Measurements from ENCODE around the gene TAB2.
"Not testable (repeated sequence)": the region's sequence is repeated elsewhere in the genome, so short reads cannot be mapped to it uniquely, and the experiment has no call there.

TAB2 gene

DNA sequence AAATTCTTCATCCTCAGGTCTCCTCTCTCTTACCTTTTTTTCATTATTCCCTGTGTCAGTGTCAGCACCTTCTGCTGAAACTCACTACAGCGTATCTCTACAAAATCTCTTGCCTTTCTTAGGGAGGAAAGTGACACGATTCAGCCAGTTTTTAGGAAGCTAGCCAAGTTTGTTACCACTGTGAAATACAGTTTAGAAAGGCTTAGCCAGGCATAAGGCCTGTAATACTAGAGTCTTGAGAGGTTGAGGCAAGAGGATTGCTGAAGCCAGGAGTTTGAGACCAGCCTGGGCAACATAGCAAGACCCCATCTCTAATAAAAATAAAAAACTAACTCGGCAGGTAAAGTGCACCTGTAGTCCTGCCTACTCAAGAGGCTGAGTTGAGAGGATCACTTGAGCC lies 16.7 kb downstream of the TAB2 start:
- DNase-seq (ENCODE audit: low spot score) = no peak

DNA sequence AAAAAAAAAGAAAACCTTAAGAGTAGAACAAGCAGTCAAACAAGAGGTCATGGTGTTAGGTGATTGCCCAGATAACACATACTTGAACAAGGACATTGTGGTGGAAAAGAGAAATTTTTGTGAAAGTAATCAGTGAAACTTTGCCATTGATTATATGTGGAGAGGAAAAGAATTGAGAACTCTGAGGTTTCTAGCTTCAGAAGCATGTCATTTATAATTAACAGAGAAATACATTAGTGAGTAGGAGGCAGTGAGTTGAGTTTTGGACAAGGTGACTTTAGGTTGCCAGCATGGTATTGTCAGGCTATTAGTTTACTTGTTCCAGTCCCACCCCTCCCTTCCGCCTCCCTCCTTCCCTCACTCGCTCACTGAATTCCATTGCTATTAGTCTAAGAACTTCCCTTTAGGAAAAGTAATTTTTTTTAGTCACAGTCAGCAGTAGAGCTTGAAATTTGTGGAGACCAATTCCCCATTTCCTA lies 17.2 kb downstream of the TAB2 start:
- DNase-seq (ENCODE audit: low spot score) = no peak

DNA sequence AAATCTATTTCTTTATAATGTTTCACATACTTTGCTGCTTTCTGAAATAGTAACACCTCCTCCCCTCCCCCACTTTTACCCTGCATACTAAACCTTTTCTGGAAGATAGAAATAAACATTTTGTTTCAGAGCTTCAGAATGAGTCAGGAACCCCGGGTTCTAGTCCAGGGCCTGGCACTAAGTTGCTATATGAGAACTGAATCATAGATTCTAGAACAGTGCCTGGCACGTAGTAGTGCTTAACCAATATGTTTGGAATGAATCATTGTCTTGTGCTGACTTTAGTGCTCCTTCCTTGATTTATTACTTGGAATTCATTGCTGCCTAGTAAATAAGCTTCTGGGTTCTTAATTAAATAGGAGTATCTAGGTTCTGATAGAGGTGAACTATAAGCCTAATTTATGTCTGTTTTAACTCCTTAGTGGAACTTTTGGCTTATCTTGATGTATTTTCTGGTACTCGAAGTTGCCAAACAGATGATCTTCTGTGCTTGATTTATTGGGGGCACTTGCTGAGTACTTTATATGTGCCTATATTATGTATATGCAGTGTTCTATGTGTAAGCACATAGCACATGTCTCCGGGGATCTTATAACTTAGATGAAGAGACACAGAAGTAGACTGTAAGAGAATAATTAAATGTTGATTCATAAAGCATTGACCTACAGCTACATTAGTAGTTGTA lies 18.6 kb downstream of the TAB2 start:
- no peak for DNase-seq (ENCODE audit: low spot score)

DNA sequence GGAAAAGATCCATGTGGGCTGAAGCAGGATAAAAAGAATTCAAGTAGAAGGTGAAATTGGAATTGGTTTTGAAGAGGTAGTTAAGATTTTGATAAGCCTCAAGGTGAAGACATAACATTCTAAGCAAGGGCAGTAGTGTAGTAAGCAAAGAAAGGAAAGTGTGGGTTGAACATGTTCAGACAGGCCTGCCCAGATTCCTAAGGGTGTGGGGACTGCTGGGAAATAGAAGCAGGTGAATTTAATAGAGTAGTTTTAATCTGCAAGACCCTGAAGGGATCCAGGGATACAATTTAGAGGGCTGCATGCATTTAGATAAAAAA lies 19.1 kb downstream of the TAB2 start:
- DNase-seq (ENCODE audit: low spot score) = no peak

DNA sequence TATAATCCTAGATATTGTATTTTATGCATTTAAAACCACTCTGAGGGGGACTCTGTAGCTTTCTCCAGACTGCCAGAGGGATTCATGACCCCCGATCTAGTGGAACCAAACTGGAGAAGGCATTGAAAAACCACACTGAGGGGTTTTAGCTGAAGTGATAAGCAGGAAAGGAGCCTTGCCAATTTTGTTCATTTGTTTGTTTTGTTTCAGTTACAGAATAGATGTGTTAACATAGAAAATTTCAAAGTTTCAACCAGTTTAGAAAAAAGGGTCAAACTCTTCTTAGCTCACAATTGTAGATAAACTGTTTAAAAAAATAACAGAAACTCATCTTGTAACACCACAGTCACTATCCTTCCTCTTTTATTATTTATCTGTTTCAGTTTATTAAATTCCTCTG lies 19.8 kb downstream of the TAB2 start:
- DNase-seq (ENCODE audit: low spot score) = no peak

DNA sequence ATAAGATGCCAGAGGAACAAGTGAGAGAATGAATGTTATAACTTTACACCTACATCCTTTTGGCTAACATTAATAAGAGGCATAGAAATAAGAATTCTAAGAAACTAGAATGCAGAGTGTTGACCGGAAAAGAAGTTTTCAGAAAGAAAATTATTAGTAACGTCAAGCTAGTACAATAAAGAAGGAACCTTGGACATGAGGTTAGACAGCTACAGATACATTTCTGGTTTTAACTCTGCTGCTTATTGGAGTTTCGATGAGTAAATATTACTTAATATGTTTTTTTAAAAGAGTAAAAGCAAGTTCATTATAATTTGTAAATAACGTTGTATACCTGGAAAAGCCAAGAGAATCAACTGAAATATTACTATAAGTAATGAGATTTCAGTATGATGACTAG lies 22.7 kb downstream of the TAB2 start:
- DNase-seq (ENCODE audit: low spot score) = no peak

DNA sequence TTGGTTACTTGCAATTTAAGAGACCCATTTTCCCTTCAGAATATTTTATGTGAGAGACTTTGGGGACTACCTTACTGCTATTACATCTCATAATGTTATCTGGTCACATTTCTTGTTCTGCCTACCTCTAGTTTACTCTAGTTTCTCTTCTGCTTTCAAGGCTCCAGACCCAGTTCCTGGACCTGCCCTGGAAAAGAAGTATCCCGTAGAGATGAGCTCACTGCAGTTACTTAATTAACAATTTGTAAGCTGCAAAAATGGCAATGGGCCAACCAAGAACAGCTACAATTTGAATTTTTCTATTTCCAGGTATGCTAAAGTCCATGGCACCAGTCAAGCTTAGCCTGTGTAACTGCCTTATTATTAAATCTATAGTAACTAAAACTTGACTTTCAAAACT lies 25.0 kb downstream of the TAB2 start:
- DNase-seq (ENCODE audit: low spot score) = no peak

DNA sequence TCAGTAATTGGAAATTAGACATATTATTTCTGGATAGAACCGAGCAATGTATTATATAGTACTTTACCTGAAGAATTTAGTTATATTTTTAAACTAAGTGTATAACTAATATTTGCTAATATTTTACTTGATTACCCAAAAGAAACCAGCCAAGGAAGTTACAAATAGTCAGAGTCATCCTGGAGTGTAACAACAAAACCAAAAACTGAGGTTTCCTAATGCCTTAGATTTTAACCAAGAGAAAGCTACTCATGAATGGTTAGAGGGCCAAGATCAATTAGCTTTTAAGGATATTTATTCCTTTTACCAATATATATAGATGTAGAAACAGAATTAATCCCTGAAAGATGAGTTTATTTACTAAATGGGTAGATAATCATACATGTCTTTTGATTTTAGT lies 26.0 kb downstream of the TAB2 start:
- DNase-seq (ENCODE audit: low spot score) = no peak

DNA sequence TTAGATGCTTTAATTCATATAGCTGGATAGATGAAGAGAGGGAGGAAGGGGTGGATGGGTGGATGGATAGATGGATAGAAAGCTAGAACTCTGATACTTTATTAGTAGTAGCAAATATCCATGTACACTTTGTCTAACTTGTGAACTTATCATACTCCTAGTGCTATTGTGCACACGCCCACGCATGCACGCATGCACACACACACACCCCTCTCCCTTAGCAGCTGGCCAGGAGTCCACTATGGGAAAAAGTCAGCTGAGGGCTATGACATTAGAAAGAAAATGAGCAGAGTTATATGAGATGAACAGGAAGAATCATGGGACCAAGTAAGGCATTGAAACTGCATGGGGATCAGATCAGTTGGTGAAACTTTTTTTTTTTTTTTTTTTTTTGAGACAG lies 28.6 kb downstream of the TAB2 start:
- no peak for DNase-seq (ENCODE audit: low spot score)

DNA sequence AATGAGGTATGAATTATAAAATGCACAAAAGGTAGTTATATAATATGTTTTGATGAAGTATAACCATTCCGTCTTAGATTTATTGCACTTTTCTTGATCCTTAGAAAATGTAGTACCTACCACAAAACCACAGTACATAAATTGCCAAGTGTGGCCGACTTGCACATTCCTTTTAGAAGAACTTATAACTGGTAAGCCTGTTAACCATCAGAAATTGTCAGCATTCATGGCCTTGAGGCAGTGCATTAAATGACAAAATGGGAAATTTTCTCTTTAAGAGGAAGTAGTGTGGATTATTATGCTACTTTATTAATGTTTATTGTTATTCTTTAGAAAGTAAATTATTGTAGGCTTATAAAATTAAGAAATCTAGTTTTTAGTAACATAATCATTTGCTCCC lies 29.6 kb downstream of the TAB2 start:
- DNase-seq (ENCODE audit: low spot score) = no peak

DNA sequence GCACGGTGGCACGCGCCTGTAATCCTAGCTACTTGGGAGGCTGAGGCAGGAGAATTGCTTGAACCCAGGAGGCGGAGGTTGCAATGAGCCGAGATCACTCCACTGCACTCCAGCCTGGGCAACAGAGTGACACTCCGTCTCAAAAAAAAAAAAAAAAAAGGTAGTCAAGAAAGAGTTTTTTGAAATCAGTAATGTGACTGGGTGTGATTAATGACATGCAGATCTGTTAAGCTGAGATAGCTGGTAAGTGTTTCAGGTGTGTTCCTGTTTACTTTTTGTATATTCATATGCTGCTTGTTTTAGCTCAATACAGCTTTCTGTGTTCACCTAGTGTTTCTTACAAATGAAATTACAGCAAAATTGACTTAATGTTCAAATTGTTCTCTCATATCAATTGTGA lies 31.8 kb downstream of the TAB2 start:
- not testable (repeated sequence) for DNase-seq (ENCODE audit: low spot score)

DNA sequence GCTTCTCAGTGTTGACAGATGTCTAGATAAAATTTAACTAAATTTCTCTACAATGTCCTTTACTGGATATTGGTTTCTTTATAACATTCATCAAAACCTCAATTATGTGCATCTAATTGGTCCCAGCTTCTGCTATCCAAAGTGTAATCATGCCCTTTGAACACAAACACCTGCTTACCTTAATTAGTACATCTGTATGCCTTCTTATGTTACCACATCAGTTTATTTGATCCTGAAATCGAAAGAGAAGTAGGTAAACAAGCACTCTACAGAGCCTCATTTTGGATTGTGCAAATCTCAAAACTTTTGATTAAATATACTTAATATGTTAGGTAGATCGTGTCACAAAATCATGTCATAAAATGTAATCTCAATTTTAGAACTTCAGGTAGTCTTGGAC lies 36.5 kb downstream of the TAB2 start:
- DNase-seq (ENCODE audit: low spot score) = no peak

DNA sequence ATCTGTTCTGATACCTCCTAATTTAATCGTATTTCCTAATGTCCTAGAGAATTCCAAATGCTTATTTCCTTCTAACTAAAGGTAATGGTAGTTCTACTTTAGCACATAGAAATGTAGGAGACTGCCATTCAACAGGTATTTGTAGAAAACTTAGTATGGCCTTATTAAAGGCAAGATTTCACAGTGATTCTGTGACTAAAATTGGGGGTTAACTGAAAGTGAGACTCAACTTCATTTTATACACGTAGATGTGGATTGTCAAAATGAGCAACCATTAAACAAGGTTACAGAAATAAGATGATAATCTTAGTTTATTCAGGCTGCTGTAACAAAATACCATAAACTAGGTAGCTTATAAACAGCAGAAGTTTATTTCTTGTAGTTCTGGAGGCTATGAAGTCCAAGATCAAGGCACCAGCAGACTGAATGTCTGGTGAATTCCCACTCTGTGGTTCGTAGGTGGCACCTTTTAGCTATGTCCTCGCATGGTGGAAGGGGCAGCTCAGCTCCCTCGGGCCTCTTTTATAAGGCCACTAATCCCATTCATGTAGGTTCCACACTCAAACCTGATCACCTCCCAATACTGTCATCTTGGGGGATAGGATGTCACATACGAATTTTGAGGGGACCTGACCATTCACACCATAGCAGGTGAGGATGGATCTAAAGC lies 38.7 kb downstream of the TAB2 start:
- no peak for DNase-seq (ENCODE audit: low spot score)

DNA sequence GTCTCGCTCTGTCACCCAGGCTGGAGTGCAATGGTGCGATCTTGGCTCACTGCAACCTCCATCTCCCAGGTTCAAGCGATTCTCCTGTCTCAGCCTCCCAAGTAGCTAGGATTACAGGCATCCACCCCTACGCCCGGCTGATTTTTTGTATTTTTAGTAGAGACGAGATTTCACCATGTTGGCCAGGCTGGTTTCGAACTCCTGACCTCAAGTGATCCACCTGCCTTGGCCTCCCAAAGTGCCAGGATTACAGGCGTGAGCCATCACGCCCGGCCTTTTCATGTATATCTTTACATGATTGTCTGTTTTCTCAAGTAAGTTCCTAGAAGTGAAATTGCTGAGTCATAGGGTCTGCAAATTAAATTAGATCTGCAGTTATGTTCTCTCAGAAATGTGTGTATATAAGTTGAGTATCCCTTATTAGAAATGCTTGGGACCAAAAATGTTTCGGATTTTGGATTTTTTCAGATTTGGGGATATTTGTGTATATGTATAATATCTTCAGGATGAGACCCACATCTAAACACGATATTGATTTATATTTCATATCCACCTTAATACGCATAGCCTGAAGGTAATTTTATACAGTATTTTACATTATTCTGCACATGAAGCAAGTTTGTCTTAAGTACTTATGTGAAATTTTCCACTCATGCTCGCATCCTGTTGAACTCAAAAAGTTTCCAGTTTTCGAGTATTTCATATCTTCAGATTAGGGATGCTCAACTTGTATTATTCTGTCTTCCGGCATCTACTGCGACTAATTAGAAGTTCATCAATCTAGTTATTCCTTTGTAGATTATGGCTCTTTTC lies 40.4 kb downstream of the TAB2 start:
- no peak for DNase-seq (ENCODE audit: low spot score)

DNA sequence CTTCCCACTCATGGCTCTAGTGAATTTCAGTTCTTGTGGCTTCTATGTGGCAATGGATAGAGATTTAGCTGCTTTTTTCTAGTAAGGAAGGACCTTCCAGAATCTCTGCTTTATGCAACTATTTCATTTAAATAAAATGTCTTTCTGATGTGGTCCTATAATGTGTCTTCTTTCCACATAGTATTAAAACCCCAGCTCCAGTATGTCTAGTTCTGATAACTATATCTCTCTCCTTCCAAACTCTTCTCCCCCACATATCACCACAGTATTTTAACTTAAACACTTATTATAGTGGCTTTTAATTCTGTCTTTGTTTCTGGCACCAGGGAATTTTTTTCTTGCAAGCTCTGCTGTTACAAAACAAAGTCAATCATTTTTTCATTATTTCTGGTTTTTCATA lies 41.9 kb downstream of the TAB2 start:
- no peak for DNase-seq (ENCODE audit: low spot score)

DNA sequence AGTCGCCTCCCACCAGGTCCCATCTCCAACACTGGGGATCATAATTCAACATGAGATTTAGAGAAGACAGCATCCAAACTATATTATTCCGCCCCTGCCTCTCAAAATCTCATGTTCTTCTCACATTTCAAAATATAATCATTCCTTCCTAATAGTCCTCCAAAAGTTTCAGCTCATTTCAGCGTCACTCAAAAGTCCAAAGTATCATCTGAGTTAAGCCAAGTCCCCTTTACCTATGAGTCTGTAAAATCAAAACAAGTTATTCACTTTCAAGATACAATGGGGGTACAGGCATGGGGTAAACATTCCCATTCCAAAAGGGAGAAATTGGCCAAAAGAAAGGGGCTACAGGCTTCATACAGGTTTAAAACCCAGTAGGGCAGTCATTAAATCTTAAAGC lies 43.0 kb downstream of the TAB2 start:
- DNase-seq (ENCODE audit: low spot score) = no peak

DNA sequence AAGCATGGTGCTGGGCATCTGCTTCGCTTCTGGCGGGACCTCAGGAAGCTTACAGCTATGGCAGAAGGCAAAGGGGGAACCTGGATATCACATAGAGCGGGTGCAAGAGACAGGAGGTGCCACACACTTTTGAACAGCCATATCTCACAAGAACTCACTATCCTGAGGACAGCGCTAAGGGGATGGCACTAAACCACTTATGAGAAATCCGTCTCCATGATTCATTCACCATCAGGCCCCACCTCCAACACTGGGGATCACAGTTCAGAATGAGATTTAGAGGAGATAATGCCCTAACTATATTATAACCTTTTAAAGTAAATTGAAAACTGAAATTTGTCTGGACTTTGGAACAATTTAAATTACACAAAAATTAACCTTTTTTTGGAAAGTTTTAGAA lies 44.8 kb downstream of the TAB2 start:
- no peak for DNase-seq (ENCODE audit: low spot score)

DNA sequence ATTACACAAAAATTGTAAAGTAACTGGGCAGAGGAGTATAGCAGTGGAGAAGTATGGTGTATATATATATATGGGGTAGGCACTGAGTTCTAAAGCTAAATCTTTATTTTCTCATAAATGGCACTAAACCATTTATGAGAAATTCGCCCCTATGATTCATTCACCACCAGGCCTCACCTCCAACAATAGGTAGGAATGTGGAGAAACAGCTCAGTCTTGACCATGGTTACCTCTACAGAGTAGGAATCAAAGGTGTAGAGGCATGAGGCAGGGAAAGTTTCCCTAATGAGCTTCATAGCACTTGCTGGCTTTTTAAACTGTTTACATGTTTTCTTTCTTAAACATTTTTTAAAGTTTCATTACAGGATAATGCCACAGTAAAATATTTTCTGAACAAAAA lies 45.6 kb downstream of the TAB2 start:
- no peak for DNase-seq (ENCODE audit: low spot score)

DNA sequence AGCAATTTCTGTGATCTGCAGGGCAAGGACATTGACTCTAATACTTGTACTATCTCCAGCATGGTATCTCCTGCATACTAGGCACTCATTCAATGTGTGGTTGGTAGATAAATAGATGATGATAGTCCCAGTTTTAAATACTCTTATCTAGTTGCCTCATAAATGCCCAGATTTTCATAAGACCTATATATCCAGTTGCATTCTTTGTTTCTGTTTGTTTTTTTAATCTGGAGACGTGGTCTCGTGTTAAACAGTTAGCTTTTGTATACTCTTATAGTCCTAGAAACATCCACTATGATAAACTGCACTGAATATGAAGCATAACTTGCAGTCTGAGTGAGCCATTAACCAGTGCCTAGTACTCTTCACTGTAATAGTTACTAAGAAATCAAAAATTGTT lies 47.0 kb downstream of the TAB2 start:
- no peak for DNase-seq (ENCODE audit: low spot score)

DNA sequence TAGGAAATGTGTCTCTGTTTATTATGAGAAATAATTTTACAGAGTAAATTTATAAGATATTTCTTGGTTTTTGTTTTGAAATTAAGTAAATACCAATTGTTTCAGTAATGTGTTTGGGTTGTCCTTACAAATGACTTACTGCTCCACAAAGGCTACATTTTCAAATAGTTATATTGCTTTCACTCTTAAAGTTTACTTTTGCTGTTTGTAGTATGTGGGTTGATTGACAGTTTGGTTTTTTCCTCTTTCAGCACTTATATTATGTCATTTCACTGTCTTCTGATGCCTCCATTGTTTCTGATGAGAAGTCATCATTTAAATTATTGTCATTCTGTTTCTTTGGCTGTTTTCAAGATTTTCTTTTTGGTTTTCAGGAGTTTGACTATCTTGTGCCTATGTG lies 47.7 kb downstream of the TAB2 start:
- DNase-seq (ENCODE audit: low spot score) = no peak

DNA sequence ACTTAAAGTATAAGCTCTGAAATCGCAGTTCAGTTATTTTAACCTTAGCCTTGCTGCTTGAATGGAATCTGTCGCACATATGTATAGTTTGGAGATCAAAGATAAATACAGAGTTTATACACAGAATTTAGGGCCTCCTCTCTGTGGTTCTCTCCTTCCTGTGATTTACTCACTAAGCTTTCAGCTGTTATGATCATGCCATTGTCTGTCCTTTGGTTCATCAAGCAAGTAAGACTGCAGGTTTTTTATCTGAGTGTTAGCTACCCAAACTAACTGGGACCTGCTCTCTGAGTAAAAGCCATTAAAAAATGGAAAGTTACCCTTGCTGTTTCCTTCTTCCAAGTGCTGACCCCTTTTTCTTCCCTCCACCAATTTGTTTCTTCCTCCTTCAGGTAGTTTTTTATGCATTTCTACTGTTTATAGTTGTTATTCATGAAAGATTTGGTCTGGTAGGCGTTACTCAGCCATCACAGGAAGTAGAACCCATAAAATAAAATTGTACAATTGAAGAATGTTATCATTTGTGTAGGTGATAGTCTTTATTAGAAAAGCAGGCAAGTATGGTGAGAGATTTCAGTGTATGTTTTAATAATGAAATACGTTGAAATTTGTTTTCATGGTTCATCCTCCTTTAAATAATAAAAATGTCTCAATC lies 48.9 kb downstream of the TAB2 start:
- DNase-seq (ENCODE audit: low spot score) = no peak

DNA sequence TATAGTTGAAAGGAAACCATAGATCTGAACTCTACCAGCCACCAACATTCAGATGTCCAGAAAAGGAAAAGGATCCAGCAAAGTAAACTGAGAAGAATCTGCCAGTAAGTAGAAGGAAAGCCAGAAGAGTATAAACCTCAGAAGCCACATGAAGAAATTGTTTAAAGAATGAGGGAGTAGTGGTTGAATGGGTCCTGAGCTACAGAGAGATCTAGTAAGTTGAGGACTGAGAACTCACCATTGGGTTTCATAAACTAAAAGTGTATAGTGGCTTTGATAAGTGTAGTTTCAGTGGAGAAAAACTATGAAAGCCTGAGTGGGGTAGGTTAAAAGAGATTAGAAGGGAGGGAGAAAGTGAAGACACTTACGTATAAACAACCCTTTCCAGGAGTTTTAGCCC lies 50.6 kb downstream of the TAB2 start:
- no peak for DNase-seq (ENCODE audit: low spot score)

DNA sequence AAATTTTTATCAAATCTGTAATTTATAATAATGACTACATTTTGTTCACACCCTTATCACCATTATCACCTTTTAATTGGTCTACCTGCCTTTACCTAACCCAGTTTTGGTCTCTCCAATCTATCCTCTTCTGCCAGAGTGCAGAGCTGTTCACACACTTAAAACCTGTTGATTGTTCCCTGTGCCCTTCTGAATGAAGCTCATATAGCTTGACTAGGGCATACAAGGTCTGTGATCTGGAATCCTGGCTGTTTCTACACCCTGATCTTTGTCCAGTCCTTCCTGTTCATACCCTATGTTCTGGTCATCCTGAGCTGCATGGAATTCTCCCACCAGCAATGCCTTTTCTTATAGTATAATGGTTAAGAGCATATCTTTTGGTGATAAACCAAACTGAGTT lies 53.6 kb downstream of the TAB2 start:
- no peak for DNase-seq (ENCODE audit: low spot score)

Data from COLO829 (cell line).